ENCODE data around the gene AGBL4.

DNA sequence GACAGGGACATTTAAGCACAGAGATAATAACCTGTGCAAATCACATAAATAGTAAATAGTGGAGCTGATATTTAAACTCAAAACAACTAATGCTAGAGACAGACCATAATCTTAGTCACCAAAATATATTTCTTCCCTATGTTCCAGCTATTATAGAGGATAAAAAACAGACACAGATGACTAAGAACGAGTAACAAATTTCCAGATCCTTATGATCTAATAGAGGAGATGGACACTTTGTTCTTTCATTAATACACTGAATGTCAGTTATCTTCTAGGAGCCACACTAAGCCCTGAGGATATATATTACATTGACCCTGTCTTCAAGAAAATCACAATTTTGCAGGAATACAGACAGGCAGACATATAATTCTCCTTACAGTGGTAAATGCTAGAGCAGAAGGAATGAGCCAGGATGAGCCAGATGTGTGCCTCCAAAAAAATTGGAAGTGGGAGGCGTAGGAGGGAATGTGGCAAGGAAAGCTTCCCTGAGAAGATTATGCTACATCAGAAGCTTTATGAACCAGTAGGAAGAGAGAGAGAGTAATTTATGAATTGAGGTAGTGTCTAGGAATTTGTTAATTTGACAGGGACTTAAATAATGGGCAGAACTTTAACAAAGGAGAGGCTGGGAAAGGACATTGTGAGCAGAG lies 851.7 kb downstream of the AGBL4 start:
- TF ChIP-seq SRSF3 (IDR thresholded peaks at IDR 0.05; ENCODE audit: insufficient read depth, low read length) (no peak), BRCA1 (IDR thresholded peaks at IDR 0.05) (no peak), BRCA1 (CRISPR knock-in tag; IDR thresholded peaks at IDR 0.05) (no peak)
- TF ChIP-seq, protein P1, sequence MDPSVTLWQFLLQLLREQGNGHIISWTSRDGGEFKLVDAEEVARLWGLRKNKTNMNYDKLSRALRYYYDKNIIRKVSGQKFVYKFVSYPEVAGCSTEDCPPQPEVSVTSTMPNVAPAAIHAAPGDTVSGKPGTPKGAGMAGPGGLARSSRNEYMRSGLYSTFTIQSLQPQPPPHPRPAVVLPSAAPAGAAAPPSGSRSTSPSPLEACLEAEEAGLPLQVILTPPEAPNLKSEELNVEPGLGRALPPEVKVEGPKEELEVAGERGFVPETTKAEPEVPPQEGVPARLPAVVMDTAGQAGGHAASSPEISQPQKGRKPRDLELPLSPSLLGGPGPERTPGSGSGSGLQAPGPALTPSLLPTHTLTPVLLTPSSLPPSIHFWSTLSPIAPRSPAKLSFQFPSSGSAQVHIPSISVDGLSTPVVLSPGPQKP (CRISPR knock-in tag; IDR thresholded peaks at IDR 0.05): no peak
- TF ChIP-seq, protein P2, sequence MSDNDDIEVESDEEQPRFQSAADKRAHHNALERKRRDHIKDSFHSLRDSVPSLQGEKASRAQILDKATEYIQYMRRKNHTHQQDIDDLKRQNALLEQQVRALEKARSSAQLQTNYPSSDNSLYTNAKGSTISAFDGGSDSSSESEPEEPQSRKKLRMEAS (CRISPR knock-in tag; IDR thresholded peaks at IDR 0.05): no peak
- TF ChIP-seq, protein P3, sequence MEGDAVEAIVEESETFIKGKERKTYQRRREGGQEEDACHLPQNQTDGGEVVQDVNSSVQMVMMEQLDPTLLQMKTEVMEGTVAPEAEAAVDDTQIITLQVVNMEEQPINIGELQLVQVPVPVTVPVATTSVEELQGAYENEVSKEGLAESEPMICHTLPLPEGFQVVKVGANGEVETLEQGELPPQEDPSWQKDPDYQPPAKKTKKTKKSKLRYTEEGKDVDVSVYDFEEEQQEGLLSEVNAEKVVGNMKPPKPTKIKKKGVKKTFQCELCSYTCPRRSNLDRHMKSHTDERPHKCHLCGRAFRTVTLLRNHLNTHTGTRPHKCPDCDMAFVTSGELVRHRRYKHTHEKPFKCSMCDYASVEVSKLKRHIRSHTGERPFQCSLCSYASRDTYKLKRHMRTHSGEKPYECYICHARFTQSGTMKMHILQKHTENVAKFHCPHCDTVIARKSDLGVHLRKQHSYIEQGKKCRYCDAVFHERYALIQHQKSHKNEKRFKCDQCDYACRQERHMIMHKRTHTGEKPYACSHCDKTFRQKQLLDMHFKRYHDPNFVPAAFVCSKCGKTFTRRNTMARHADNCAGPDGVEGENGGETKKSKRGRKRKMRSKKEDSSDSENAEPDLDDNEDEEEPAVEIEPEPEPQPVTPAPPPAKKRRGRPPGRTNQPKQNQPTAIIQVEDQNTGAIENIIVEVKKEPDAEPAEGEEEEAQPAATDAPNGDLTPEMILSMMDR (IDR thresholded peaks at IDR 0.05 in 2 of 3, conservative IDR thresholded peaks at IDR 0.05 in 1 of 3; ENCODE audit: insufficient read depth in 2 of 3, low read depth in 1 of 3, low read length in 3 of 3): no peak
